Measurements from ENCODE around the gene FAM210B. TPM values are rescaled to one million over a fixed set of nuclear protein-coding genes. Genes with fewer than 3 reads are reported as not detected.

Gene FAM210B
- total and polyA plus RNA-seq, 2 of the 13 experiments (the other 11 are each of a cell fraction or from before 2014, with no cell fraction given): 75.9 to 107 TPM

DNA sequence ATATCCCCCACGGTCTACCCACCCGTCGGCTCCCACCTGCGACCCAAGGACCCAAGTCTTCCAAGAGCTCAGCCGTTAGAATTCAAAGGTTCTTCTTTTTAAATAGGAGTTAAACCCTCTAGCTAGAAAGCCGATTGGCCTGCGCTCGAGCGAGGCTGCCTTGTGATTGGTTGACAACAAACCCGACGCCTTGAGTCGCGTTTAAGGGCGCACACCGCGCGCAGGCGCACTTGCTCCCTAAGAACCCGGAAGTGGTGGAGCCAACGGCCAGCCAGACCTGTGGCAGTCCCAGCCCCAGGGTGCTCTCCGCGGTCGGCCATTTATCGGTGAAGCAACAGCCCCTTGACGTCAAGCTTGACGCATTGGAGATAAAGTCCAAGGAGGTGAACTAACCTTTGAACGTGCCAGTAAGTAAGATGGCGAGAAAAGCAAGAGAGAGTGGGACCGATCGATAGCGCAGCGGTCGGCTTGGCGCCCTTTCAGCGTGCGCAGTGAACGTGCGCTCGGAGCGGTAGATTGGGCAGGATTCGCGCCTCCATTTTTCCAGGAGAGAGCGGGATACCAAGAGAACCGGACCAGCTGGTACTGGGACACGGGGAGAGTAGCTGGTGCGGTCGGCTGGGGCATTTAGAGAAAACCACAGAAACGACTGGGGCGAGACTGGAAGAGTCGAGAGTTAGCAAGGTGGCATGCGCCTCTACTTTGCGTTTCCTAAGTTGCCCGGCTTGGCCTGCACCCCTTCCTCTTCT is 33.5 kb downstream of the FAM210B start, which contains the start of the genes AURKA and CSTF1 (continued):
- TF ChIP-seq, protein P1, sequence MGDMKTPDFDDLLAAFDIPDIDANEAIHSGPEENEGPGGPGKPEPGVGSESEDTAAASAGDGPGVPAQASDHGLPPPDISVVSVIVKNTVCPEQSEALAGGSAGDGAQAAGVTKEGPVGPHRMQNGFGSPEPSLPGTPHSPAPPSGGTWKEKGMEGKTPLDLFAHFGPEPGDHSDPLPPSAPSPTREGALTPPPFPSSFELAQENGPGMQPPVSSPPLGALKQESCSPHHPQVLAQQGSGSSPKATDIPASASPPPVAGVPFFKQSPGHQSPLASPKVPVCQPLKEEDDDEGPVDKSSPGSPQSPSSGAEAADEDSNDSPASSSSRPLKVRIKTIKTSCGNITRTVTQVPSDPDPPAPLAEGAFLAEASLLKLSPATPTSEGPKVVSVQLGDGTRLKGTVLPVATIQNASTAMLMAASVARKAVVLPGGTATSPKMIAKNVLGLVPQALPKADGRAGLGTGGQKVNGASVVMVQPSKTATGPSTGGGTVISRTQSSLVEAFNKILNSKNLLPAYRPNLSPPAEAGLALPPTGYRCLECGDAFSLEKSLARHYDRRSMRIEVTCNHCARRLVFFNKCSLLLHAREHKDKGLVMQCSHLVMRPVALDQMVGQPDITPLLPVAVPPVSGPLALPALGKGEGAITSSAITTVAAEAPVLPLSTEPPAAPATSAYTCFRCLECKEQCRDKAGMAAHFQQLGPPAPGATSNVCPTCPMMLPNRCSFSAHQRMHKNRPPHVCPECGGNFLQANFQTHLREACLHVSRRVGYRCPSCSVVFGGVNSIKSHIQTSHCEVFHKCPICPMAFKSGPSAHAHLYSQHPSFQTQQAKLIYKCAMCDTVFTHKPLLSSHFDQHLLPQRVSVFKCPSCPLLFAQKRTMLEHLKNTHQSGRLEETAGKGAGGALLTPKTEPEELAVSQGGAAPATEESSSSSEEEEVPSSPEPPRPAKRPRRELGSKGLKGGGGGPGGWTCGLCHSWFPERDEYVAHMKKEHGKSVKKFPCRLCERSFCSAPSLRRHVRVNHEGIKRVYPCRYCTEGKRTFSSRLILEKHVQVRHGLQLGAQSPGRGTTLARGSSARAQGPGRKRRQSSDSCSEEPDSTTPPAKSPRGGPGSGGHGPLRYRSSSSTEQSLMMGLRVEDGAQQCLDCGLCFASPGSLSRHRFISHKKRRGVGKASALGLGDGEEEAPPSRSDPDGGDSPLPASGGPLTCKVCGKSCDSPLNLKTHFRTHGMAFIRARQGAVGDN (CRISPR knock-in tag; IDR thresholded peaks at IDR 0.05): peak; percentile 99
- TF ChIP-seq ZNF547 (CRISPR knock-in tag; IDR thresholded peaks at IDR 0.05): peak; percentile 99
- peak; percentile 77 for TF ChIP-seq ZNF629 (CRISPR knock-in tag; conservative IDR thresholded peaks at IDR 0.05)
- TF ChIP-seq ZNF382 (CRISPR knock-in tag; IDR thresholded peaks at IDR 0.05; ENCODE audit: borderline replicate concordance): no peak
- peak; percentile 70 for TF ChIP-seq RBFOX2 (IDR thresholded peaks at IDR 0.05; ENCODE audit: low read depth, low read length)
- TF ChIP-seq MEF2D (CRISPR knock-in tag; IDR thresholded peaks at IDR 0.05): peak; percentile 98
- TF ChIP-seq, protein P2, sequence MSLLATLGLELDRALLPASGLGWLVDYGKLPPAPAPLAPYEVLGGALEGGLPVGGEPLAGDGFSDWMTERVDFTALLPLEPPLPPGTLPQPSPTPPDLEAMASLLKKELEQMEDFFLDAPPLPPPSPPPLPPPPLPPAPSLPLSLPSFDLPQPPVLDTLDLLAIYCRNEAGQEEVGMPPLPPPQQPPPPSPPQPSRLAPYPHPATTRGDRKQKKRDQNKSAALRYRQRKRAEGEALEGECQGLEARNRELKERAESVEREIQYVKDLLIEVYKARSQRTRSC (CRISPR knock-in tag; IDR thresholded peaks at IDR 0.05; ENCODE audit: low read depth): peak; percentile 40
- TF ChIP-seq TP53 (CRISPR knock-in tag; conservative IDR thresholded peaks at IDR 0.05): peak; percentile 95
- TF ChIP-seq, protein P3, sequence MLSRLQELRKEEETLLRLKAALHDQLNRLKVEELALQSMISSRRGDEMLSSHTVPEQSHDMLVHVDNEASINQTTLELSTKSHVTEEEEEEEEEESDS (CRISPR knock-in tag; IDR thresholded peaks at IDR 0.05; ENCODE audit: borderline replicate concordance): peak; percentile 95
- peak; percentile 66; the same call in 1 of the 2 replicates for TF ChIP-seq HNRNPL (IDR thresholded peaks at IDR 0.05; ENCODE audit: low read depth, low read length)
- TF ChIP-seq, protein P4, sequence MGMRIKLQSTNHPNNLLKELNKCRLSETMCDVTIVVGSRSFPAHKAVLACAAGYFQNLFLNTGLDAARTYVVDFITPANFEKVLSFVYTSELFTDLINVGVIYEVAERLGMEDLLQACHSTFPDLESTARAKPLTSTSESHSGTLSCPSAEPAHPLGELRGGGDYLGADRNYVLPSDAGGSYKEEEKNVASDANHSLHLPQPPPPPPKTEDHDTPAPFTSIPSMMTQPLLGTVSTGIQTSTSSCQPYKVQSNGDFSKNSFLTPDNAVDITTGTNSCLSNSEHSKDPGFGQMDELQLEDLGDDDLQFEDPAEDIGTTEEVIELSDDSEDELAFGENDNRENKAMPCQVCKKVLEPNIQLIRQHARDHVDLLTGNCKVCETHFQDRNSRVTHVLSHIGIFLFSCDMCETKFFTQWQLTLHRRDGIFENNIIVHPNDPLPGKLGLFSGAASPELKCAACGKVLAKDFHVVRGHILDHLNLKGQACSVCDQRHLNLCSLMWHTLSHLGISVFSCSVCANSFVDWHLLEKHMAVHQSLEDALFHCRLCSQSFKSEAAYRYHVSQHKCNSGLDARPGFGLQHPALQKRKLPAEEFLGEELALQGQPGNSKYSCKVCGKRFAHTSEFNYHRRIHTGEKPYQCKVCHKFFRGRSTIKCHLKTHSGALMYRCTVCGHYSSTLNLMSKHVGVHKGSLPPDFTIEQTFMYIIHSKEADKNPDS (CRISPR knock-in tag; IDR thresholded peaks at IDR 0.05): peak; percentile 96
- peak; percentile 47; the same call in 1 of the 2 replicates for TF ChIP-seq SMC3 (IDR thresholded peaks at IDR 0.05; ENCODE audit: low read length)
- TF ChIP-seq SCMH1 (CRISPR knock-in tag; IDR thresholded peaks at IDR 0.05; ENCODE audit: borderline replicate concordance): no peak
- TF ChIP-seq, protein P5, sequence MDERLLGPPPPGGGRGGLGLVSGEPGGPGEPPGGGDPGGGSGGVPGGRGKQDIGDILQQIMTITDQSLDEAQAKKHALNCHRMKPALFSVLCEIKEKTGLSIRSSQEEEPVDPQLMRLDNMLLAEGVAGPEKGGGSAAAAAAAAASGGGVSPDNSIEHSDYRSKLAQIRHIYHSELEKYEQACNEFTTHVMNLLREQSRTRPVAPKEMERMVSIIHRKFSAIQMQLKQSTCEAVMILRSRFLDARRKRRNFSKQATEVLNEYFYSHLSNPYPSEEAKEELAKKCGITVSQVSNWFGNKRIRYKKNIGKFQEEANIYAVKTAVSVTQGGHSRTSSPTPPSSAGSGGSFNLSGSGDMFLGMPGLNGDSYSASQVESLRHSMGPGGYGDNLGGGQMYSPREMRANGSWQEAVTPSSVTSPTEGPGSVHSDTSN (CRISPR knock-in tag; IDR thresholded peaks at IDR 0.05): peak; percentile 36; the same call in 1 of the 2 replicates
- peak; percentile 92; the same call in 1 of the 2 replicates for TF ChIP-seq ZNF468 (CRISPR knock-in tag; IDR thresholded peaks at IDR 0.05)
- TF ChIP-seq, protein P6, sequence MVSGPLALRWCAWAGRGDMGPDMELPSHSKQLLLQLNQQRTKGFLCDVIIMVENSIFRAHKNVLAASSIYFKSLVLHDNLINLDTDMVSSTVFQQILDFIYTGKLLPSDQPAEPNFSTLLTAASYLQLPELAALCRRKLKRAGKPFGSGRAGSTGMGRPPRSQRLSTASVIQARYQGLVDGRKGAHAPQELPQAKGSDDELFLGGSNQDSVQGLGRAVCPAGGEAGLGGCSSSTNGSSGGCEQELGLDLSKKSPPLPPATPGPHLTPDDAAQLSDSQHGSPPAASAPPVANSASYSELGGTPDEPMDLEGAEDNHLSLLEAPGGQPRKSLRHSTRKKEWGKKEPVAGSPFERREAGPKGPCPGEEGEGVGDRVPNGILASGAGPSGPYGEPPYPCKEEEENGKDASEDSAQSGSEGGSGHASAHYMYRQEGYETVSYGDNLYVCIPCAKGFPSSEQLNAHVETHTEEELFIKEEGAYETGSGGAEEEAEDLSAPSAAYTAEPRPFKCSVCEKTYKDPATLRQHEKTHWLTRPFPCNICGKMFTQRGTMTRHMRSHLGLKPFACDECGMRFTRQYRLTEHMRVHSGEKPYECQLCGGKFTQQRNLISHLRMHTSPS (CRISPR knock-in tag; IDR thresholded peaks at IDR 0.05; ENCODE audit: low read depth): peak; percentile 79
- TF ChIP-seq ZEB1 (IDR thresholded peaks at IDR 0.05; ENCODE audit: insufficient replicate concordance, low read depth): no peak
